Pancreas (tissue), 10 donors: Measurements from ENCODE around the gene MAN2A2. TPM values are rescaled to one million over a fixed set of nuclear protein-coding genes. Genes with fewer than 3 reads are reported as not detected.

Experiments
- ATAC-seq, 4 donors: fragments of 200-7000 bp; cut with Tn5 transposase; one replicate each; pipeline versions ENCODE4 v1.8.0 to v1.9.1; 2020; ENCODE audit warnings: mild to moderate bottlenecking in 4 of 4, moderate library complexity in 4 of 4
- DNase-seq, 6 donors: peaks; one replicate each; pipeline ENCODE4 v3.0.0-alpha.2; 2020
- FAIRE-seq: peaks from 2 replicates; lab custom pipeline; 2012; peaks lifted over from hg19 to GRCh38; lab: Jason Lieb, UNC
- H3K27ac ChIP-seq, 4 donors: fragments of 200-600 bp; sonication (generic); 1 replicate in 3 of 4; 2 replicates in 1 of 4; pipeline versions ENCODE4 v1.5.0 to v1.8.0; 2020
- H3K27me3 ChIP-seq, 4 donors: fragments of 200-600 bp; one replicate each; pipeline ENCODE4 v1.8.0; 2021
- H3K36me3 ChIP-seq, 3 donors: fragments of 200-600 bp; sonication (generic) in 1 of 3; one replicate each; pipeline versions ENCODE4 v1.5.0 to v1.8.0; 2020 to 2021
- H3K4me1 ChIP-seq, 3 donors: fragments of 200-600 bp; one replicate each; pipeline ENCODE4 v1.8.0; 2021
- H3K4me3 ChIP-seq, 4 donors: fragments of 200-600 bp; sonication (generic) in 2 of 4; one replicate each; pipeline versions ENCODE4 v1.5.0 to v1.8.0; 2020 to 2021
- H3K9me3 ChIP-seq, 4 donors: fragments of 200-600 bp; one replicate each; pipeline ENCODE4 v1.8.0; 2021
- CTCF ChIP-seq, 4 donors: fragments of 200-600 bp; sonication (generic) in 3 of 4; IDR thresholded peaks; one replicate each; pipeline versions ENCODE4 v1.5.0 to v1.8.0; 2021; ENCODE audit warnings: antibody characterized with exemption in 4 of 4
- WGBS, 2 donors: extraction: QIAGEN DNeasy Blood & Tissue Kit; methylation state at CpG; one replicate each; pipeline ENCODE4 v1.1.7; 2013; 5-methylcytosine and 5-hydroxymethylcytosine counted together
- intact Hi-C, 3 donors: fragments of 100-400 bp; cut with DNase I; formaldehyde crosslinking; loops; one replicate each; pipeline versions ENCODE4 v1.11.1 to v1.14.2; 2022
- polyA plus RNA-seq, 2 donors: library from polyadenylated mRNA; stranded (reverse); fragments of 200-250 nt; gene quantifications; one replicate each; pipeline ENCODE4 v1.2.3, GENCODE V29; 2013
- total RNA-seq, 6 donors: library from RNA; stranded (reverse); fragmentation: NEBNext Ultra II Directional in 4 of 6; extraction: Animal tissue kit (Norgen Biotek cat#: 25700) in 4 of 6; gene quantifications; one replicate each; pipeline versions ENCODE4 v1.2.1 to v1.2.4, GENCODE V29; 2021 to 2023
- donor health status: healthy with polysubstance abuse.
- donor health status: DM: no; HTN: no; CAD: no; lungs with moderate emphysema.
- donor health status: DM: no; HTN: no; CAD: no.
- donor health status: control.
- donor health status: control.
- donor health status: Bipolar disorder and iron deficiency.
- donor health status: DM: yes; HTN: yes; CAD: no.
- donor health status: DM: no; HTN: no; CAD: no.
- donor health status: DM: no; HTN: no; CAD: no.
- donor health status: DM: yes; HTN: yes; CAD: no.

Gene MAN2A2
- total and polyA plus RNA-seq, 8 donors, result 56.6 to 118 (median 67.7) TPM

DNA sequence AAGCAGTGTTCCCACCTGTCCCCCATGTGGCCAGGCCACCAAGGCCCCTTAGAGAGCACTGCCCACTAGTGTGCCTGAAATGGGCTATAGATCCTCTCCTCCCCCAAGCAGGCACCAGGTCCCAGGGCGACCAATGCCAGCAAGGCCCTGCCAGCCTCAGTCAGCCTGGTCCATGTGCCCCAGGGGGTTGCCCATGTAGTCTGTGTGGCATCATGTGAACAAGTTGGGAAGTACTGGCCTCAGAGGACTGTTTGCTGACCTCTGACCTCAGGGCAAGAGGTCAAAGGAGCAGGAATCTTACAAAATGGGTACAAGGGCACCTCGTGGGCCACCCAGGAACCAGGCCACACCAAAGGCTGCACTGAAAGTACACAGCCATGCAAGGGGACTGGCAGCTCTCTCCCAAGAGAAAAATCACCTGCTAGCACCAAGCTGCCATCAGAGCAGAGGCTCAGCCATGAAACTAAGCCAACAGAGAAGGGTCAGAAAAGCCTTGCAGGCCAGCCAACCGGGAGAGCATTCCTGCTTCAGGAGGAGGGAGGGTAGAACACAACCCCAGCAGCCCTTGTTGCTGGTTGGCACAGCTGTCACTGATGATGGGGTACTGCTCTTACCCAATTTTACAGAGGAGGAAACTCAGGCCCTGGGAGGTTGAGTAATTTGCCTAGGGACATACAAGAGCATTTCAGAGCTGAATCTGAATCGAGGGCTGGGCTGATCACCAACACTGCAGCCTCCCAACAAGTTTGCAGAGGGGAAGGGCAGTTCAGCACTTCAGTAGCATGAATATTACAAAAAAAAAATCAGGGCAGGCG lies 39.9 kb upstream of the MAN2A2 start:
- H3K27ac ChIP-seq, result peak overlapping the region in 2 of 4 donors; percentile 9 to 11

GRCh38 chr15:90863987-90864386 lies 39.1 kb upstream of the MAN2A2 start:
- Histone ChIP-seq H3K36me3 (no peaks in the 10 kb centered on the region), H3K4me1 (peaks cover 6 to 46% (median 25%) of the 10 kb centered on the region in 3 donors), H3K9me3 (no peaks in the 10 kb centered on the region), H3K4me3 (no peak overlapping the region), H3K27me3 (no peaks in the 10 kb centered on the region), H3K27ac (peak overlapping the region in 1 of 4 donors; percentile 11)
- intact Hi-C loops, result no loop called here
- DNase-seq, result no peak
- 89 to 96% methylated on average over 4 of the region's 4 CpGs for WGBS, 2 donors
- ATAC-seq, result no peak
- FAIRE-seq, result no peak
- TF ChIP-seq CTCF (IDR thresholded peaks at IDR 0.05), result no peak

More for the DNA sequence above, 39.9 kb upstream of the MAN2A2 start:
- Histone ChIP-seq H3K36me3 (no peaks in the 10 kb centered on the region), H3K9me3 (no peaks in the 10 kb centered on the region), H3K27me3 (no peaks in the 10 kb centered on the region), H3K4me3 (no peak overlapping the region), H3K4me1 (peaks cover 6 to 44% (median 25%) of the 10 kb centered on the region in 3 donors)
- FAIRE-seq (no peak), DNase-seq (peak in 1 of 6 donors; percentile 37), ATAC-seq (peak in 2 of 4 donors; percentile 8 to 10)
- 67 to 71% methylated on average over 5 of the region's 5 CpGs for WGBS, 2 donors
- TF ChIP-seq CTCF (IDR thresholded peaks at IDR 0.05), result no peak
- intact Hi-C loops, result no loop called here

DNA sequence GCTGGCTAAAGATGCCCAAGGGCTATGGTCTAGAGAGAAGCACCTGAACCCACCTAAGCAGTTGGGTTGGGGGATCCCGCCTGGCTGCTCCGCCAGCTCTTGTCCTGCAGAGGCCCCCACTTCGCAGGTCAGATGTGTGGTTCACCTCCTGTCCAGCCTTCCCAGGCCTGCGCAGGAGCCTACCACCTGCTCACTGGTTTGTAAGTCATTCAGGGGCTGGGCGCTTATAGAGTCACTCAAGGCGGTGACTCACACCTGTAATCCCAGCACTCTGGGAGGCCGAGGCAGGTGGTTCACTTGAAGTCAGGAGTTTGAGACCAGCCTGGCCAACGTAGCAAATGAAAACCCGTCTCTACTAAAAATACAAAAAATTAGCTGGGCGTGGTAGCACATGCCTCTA lies 38.6 kb upstream of the MAN2A2 start:
- no peak for TF ChIP-seq CTCF (IDR thresholded peaks at IDR 0.05)
- 92 to 94% methylated on average over 10 of the region's 10 CpGs for WGBS, 2 donors
- no peak overlapping the region for H3K27ac ChIP-seq
- H3K4me1 ChIP-seq, result peaks cover 6 to 47% (median 29%) of the 10 kb centered on the region in 3 donors
- H3K27me3 ChIP-seq, result no peaks in the 10 kb centered on the region
- ATAC-seq (no peak), DNase-seq (no peak), FAIRE-seq (no peak)
- H3K4me3 ChIP-seq, result no peak overlapping the region
- H3K9me3 ChIP-seq, result no peaks in the 10 kb centered on the region
- intact Hi-C loops, result no loop called here
- no peaks in the 10 kb centered on the region for H3K36me3 ChIP-seq

DNA sequence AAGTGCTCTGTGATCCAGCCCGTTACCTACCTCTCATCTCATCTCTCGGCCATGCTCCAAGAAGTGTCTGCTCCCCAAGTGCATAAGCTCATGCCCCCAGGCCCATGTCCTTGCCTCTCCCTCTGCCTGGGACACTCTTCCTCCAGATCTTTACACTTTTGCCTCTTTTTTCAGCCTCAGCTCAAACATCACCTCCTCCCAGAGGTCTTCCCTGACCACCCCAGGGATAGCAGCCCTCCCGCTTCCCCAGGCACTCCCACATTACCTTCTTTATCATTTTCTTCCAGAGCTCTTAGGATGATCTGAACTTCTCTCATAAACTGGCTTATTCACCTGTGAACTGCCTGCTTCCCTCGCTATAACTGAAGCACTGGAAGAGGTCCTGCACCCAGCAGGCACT lies 37.4 kb upstream of the MAN2A2 start:
- Histone ChIP-seq H3K27ac (no peak overlapping the region), H3K4me3 (no peak overlapping the region), H3K27me3 (no peaks in the 10 kb centered on the region), H3K36me3 (no peaks in the 10 kb centered on the region), H3K9me3 (no peaks in the 10 kb centered on the region), H3K4me1 (peaks cover 11 to 47% (median 23%) of the 10 kb centered on the region in 3 donors)
- DNase-seq, result no peak
- FAIRE-seq, result no peak
- no peak for ATAC-seq
- WGBS, 2 donors, result 93 to 97% methylated on average over 4 of the region's 4 CpGs
- intact Hi-C loops, result no loop called here
- no peak for TF ChIP-seq CTCF (IDR thresholded peaks at IDR 0.05)
